Ishikawa (cell line): Measurements from ENCODE around the gene BICDL2.

Source experiments
- CEBPB ChIP-seq: IDR thresholded peaks from 2 replicates; pipeline ENCODE4 v1.6.1; 2012
- CREB1 ChIP-seq: IDR thresholded peaks from 2 replicates; pipeline ENCODE4 v1.6.1; 2012; ENCODE audit warnings: low read depth
- EGR1 ChIP-seq: IDR thresholded peaks from 2 replicates; pipeline ENCODE4 v1.6.1; 2012
- EP300 ChIP-seq: IDR thresholded peaks from 2 replicates; pipeline ENCODE4 v1.6.1; 2012; ENCODE audit warnings: borderline replicate concordance
- NFIC ChIP-seq: IDR thresholded peaks from 2 replicates; pipeline ENCODE4 v1.6.1; 2012
- RAD21 ChIP-seq: IDR thresholded peaks from 2 replicates; pipeline ENCODE4 v1.6.1; 2012; ENCODE audit warnings: low read depth
- TAF1 ChIP-seq: IDR thresholded peaks from 2 replicates; pipeline ENCODE4 v1.6.1; 2012; ENCODE audit warnings: low read depth, mild to moderate bottlenecking
- TEAD4 ChIP-seq: IDR thresholded peaks from 2 replicates; pipeline ENCODE4 v1.6.1; 2012
- YY1 ChIP-seq: IDR thresholded peaks from 2 replicates; pipeline ENCODE4 v1.6.1; 2012; ENCODE audit warnings: low read depth
- ZBTB7A ChIP-seq: IDR thresholded peaks from 2 replicates; pipeline ENCODE4 v1.6.1; 2012; ENCODE audit warnings: low read depth
- TF ChIP-seq, protein P1 (sequence below): IDR thresholded peaks from 2 replicates; pipeline ENCODE4 v1.6.1; 2012
- TF ChIP-seq, protein P2 (sequence below): IDR thresholded peaks from 2 replicates; pipeline ENCODE4 v1.6.1; 2012; ENCODE audit warnings: low read depth, mild to moderate bottlenecking
- TF ChIP-seq, protein P3 (sequence below): IDR thresholded peaks from 2 replicates; pipeline ENCODE4 v1.6.1; 2012

BICDL2 gene

DNA sequence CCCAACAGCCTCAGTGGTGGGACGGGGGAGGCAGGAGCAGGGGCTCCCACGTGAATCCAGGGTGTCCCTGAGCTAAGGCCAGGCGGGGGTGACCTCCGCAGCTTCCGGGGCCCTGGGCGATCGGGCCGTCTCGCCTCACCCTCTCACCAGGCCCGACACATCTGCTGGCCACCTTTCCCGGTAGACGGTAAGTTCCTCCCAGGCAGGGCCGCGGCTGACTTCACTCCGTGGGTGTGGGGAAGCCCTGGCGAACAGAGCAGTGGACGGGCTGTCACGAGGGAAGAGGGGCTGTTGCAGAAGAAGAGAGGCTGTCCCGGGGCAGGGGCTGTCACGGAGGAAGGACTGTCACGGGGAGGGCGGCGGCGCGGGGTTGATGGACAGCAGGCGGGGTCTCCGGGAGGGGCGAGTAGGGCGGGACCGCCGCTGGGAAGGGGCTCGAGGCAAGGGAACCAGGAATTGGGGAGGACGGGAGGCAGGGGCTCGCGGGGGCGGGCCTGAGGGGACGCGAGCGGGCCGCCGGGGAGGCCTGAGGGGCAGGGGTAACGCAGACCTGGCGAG lies 57.0 kb downstream of the BICDL2 start:
- no peak for TF ChIP-seq CEBPB
- TF ChIP-seq EP300 = no peak
- TF ChIP-seq ZBTB7A = no peak; the same call in 1 of the 2 replicates
- TF ChIP-seq TAF1 = no peak
- no peak for TF ChIP-seq NFIC
- TF ChIP-seq RAD21 = no peak
- TF ChIP-seq, protein P1, sequence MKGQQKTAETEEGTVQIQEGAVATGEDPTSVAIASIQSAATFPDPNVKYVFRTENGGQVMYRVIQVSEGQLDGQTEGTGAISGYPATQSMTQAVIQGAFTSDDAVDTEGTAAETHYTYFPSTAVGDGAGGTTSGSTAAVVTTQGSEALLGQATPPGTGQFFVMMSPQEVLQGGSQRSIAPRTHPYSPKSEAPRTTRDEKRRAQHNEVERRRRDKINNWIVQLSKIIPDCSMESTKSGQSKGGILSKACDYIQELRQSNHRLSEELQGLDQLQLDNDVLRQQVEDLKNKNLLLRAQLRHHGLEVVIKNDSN = no peak
- no peak for TF ChIP-seq TEAD4
- no peak for TF ChIP-seq EGR1
- TF ChIP-seq, protein P2, sequence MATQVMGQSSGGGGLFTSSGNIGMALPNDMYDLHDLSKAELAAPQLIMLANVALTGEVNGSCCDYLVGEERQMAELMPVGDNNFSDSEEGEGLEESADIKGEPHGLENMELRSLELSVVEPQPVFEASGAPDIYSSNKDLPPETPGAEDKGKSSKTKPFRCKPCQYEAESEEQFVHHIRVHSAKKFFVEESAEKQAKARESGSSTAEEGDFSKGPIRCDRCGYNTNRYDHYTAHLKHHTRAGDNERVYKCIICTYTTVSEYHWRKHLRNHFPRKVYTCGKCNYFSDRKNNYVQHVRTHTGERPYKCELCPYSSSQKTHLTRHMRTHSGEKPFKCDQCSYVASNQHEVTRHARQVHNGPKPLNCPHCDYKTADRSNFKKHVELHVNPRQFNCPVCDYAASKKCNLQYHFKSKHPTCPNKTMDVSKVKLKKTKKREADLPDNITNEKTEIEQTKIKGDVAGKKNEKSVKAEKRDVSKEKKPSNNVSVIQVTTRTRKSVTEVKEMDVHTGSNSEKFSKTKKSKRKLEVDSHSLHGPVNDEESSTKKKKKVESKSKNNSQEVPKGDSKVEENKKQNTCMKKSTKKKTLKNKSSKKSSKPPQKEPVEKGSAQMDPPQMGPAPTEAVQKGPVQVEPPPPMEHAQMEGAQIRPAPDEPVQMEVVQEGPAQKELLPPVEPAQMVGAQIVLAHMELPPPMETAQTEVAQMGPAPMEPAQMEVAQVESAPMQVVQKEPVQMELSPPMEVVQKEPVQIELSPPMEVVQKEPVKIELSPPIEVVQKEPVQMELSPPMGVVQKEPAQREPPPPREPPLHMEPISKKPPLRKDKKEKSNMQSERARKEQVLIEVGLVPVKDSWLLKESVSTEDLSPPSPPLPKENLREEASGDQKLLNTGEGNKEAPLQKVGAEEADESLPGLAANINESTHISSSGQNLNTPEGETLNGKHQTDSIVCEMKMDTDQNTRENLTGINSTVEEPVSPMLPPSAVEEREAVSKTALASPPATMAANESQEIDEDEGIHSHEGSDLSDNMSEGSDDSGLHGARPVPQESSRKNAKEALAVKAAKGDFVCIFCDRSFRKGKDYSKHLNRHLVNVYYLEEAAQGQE = no peak
- TF ChIP-seq, protein P3, sequence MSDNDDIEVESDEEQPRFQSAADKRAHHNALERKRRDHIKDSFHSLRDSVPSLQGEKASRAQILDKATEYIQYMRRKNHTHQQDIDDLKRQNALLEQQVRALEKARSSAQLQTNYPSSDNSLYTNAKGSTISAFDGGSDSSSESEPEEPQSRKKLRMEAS = no peak
- no peak for TF ChIP-seq CREB1
- no peak for TF ChIP-seq YY1
